Astrocyte (in vitro differentiated cells and primary cell): Measurements from ENCODE around the gene PPP1CB. TPM values are rescaled to one million over a fixed set of nuclear protein-coding genes. Genes with fewer than 3 reads are reported as not detected.

ENCODE experiments used
- DNase-seq: peaks from one replicate; pipeline ENCODE4 v3.0.0-alpha.2; 2010; ENCODE audit warnings: low read depth
- FAIRE-seq: peaks from 2 replicates; lab custom pipeline; 2011; peaks lifted over from hg19 to GRCh38; lab: Jason Lieb, UNC
- H2AFZ ChIP-seq: 2 replicates; pipeline ENCODE4 v1.6.0; 2012; ENCODE audit warnings: low read depth, low read length, inconsistent platforms
- H3K27ac ChIP-seq: 2 replicates; pipeline ENCODE4 v1.5.1; 2011; ENCODE audit warnings: low read depth, low read length, inconsistent platforms
- H3K27me3 ChIP-seq: 2 replicates; pipeline ENCODE4 v1.6.0; 2011; ENCODE audit warnings: low read length, inconsistent platforms; ENCODE audit not compliant: insufficient read depth
- H3K36me3 ChIP-seq: 2 replicates; pipeline ENCODE4 v1.5.1; 2011; ENCODE audit warnings: low read length, inconsistent platforms; ENCODE audit not compliant: insufficient read depth
- H3K4me1 ChIP-seq: 2 replicates; pipeline ENCODE4 v1.5.1; 2011; ENCODE audit warnings: low read length, inconsistent platforms; ENCODE audit not compliant: insufficient read depth
- H3K4me2 ChIP-seq: 2 replicates; pipeline ENCODE4 v1.6.0; 2012; ENCODE audit warnings: low read length, inconsistent platforms
- H3K4me3 ChIP-seq: 2 replicates; pipeline ENCODE4 v1.5.1; 2011; ENCODE audit warnings: low read depth, mild to moderate bottlenecking, low read length, inconsistent platforms; ENCODE audit not compliant: insufficient read depth
- H3K79me2 ChIP-seq: 2 replicates; pipeline ENCODE4 v1.6.0; 2012; ENCODE audit warnings: mild to moderate bottlenecking, low read length, inconsistent platforms; ENCODE audit not compliant: insufficient read depth
- H3K9ac ChIP-seq: 2 replicates; pipeline ENCODE4 v1.6.0; 2012; ENCODE audit warnings: mild to moderate bottlenecking, low read length, inconsistent platforms
- H3K9me3 ChIP-seq: 2 replicates; pipeline ENCODE4 v1.5.1; 2012; ENCODE audit warnings: low read depth, mild to moderate bottlenecking, low read length, inconsistent platforms; ENCODE audit not compliant: insufficient read depth
- H4K20me1 ChIP-seq: 2 replicates; pipeline ENCODE4 v1.6.0; 2012; ENCODE audit warnings: low read length, inconsistent platforms; ENCODE audit not compliant: insufficient read depth
- H3K27ac Mint-ChIP-seq: one replicate; pipeline ENCODE4 v1.8.0; 2021; ENCODE audit warnings: mild to moderate bottlenecking, mixed read lengths; ENCODE audit not compliant: unreplicated experiment
- H3K27me3 Mint-ChIP-seq: one replicate; pipeline ENCODE4 v1.8.0; 2021; ENCODE audit warnings: low read depth, mixed read lengths; ENCODE audit not compliant: unreplicated experiment
- H3K36me3 Mint-ChIP-seq: one replicate; pipeline ENCODE4 v1.8.0; 2021; ENCODE audit warnings: low read depth, mixed read lengths; ENCODE audit not compliant: unreplicated experiment
- H3K4me1 Mint-ChIP-seq: one replicate; pipeline ENCODE4 v1.8.0; 2021; ENCODE audit warnings: low read depth, mixed read lengths; ENCODE audit not compliant: unreplicated experiment
- H3K4me3 Mint-ChIP-seq: one replicate; pipeline ENCODE4 v1.8.0; 2021; ENCODE audit warnings: mild to moderate bottlenecking, moderate library complexity, mixed read lengths; ENCODE audit not compliant: unreplicated experiment
- H3K9me3 Mint-ChIP-seq: one replicate; pipeline ENCODE4 v1.8.0; 2021; ENCODE audit warnings: mild to moderate bottlenecking, mixed read lengths; ENCODE audit not compliant: unreplicated experiment
- EZH2 ChIP-seq: IDR thresholded peaks from 2 replicates; pipeline ENCODE4 v1.6.1; 2012; ENCODE audit warnings: mild to moderate bottlenecking, low read length, inconsistent platforms; ENCODE audit not compliant: insufficient read depth
- total RNA-seq: library from RNA; stranded (reverse); gene quantifications from 2 replicates; pipeline ENCODE4 v1.2.1, GENCODE V29; 2021
- TF ChIP-seq, protein P1 (sequence below): IDR thresholded peaks from 2 replicates; pipeline ENCODE4 v1.5.1; 2011; ENCODE audit warnings: low read depth, mild to moderate bottlenecking, inconsistent platforms, low read length, moderate library complexity; ENCODE audit not compliant: insufficient read depth

Gene PPP1CB
- total RNA-seq, 1 donor from 2014 or later = 250 TPM

DNA sequence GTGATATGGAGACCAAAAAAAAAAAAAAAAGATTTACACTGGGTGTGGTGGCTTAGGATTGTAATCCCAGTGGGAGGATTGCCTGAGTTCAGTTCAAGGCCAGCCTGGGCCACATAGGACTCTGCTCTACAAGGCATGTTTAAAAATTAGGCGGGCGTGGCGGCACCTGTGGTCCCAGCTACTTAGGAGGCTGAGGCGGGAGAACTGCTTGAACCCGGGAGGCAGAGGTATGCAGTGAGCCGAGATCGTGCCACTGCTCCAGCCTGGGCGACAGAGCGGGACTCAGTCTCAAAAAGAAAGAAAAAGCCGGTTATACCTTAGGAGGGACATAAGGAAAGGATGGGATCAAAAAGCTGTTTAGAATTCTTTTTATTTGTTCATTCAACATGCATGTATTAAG is 58.3 kb downstream of the PPP1CB start:
- H3K4me1 ChIP-seq = peaks cover 6% of the 10 kb centered on the region
- no peak overlapping the region for H2AFZ ChIP-seq
- H3K9ac ChIP-seq = peak overlapping the region; percentile 63
- no peaks in the 10 kb centered on the region for H3K9me3 Mint-ChIP-seq
- H3K36me3 ChIP-seq = no peaks in the 10 kb centered on the region
- peak overlapping the region; percentile 68 for H3K4me3 Mint-ChIP-seq
- peaks cover 8% of the 10 kb centered on the region for H3K36me3 Mint-ChIP-seq
- H3K27me3 Mint-ChIP-seq = no peaks in the 10 kb centered on the region
- no peaks in the 10 kb centered on the region for H4K20me1 ChIP-seq
- TF ChIP-seq, protein P1, sequence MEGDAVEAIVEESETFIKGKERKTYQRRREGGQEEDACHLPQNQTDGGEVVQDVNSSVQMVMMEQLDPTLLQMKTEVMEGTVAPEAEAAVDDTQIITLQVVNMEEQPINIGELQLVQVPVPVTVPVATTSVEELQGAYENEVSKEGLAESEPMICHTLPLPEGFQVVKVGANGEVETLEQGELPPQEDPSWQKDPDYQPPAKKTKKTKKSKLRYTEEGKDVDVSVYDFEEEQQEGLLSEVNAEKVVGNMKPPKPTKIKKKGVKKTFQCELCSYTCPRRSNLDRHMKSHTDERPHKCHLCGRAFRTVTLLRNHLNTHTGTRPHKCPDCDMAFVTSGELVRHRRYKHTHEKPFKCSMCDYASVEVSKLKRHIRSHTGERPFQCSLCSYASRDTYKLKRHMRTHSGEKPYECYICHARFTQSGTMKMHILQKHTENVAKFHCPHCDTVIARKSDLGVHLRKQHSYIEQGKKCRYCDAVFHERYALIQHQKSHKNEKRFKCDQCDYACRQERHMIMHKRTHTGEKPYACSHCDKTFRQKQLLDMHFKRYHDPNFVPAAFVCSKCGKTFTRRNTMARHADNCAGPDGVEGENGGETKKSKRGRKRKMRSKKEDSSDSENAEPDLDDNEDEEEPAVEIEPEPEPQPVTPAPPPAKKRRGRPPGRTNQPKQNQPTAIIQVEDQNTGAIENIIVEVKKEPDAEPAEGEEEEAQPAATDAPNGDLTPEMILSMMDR = no peak
- no peak for TF ChIP-seq EZH2
- FAIRE-seq = no peak
- peak overlapping the region; percentile 85 for H3K4me2 ChIP-seq
- no peaks in the 10 kb centered on the region for H3K27me3 ChIP-seq
- no peaks in the 10 kb centered on the region for H3K9me3 ChIP-seq
- no peak overlapping the region for H3K27ac ChIP-seq
- H3K79me2 ChIP-seq = no peaks in the 10 kb centered on the region
- peak overlapping the region; percentile 54 for H3K4me3 ChIP-seq
- no peaks in the 10 kb centered on the region for H3K4me1 Mint-ChIP-seq
- no peak for DNase-seq
- no peak overlapping the region for H3K27ac Mint-ChIP-seq

DNA sequence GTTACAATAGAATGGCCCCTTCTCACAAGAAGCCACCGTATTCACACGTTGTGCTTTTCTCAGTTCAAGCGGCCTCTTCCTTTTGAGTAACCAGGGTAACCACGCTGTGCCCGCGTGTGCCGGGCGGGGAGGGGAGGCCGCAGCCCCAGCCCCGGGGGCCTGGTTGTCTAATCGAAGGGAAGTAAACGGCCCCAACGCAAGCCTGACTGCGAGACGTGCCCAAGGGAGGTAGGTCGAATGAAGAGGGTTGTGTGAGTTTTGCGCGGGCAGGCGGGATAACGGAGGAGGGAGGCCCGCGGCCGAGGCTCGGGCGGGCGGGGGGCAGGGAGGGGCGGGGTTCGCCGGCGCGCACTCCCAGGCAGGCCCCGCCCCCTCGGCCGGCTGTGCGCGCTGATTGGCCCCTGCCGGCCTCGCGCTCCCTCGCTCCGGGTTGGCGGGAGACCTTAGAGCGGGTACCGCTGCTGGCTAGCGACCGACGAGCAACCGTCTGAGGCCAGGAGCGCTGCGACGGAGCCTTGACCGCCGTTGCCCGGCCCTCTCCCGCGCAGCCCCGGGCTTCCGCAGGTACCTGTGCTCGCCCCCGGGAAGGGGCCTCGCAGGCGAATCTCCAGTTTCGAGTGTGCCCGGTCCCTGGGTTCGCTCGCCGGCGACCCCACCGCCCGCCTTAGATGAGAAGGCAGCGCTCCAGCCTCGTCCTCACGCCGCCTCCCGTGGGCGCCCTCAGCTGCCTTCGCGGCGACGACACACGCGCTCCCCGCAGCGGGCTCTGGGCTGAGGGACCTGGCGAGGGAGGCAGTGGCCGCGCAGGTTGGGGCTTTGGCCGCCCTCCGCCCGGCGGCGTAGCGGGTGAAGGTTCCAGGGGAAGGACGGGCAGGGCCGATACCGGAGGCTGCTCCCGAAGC is 59.0 kb downstream of the PPP1CB start, which contains the start of gene SPDYA:
TSS of gene SPDYA (plus strand) at position 451 of the 902 bp plus-strand sequence. CDS start 5,181 bp downstream, outside the sequence.
- no peaks in the 10 kb centered on the region for H3K27me3 ChIP-seq
- TF ChIP-seq EZH2 = no peak
- TF ChIP-seq, protein P1 = no peak
- no peaks in the 10 kb centered on the region for H3K9me3 ChIP-seq
- DNase-seq (peak; percentile 45), FAIRE-seq (no peak)
- H3K4me1 ChIP-seq = peaks cover 6% of the 10 kb centered on the region
- peak within 1 kb of the TSS; percentile 62 for H2AFZ ChIP-seq
- Mint-ChIP-seq H3K4me3 (peak within 1 kb of the TSS; percentile 68), H3K27ac (no peak within 1 kb of the TSS), H3K9me3 (no peaks in the 10 kb centered on the region), H3K36me3 (peaks cover 6% of the 10 kb centered on the region), H3K4me1 (no peaks in the 10 kb centered on the region), H3K27me3 (no peaks in the 10 kb centered on the region)
- peak within 1 kb of the TSS; percentile 85 for H3K4me2 ChIP-seq
- H3K4me3 ChIP-seq = peak within 1 kb of the TSS; percentile 54
- H3K9ac ChIP-seq = peak within 1 kb of the TSS; percentile 63
- no peaks in the 10 kb centered on the region for H3K79me2 ChIP-seq
- H3K27ac ChIP-seq = peak within 1 kb of the TSS; percentile 31
- H3K36me3 ChIP-seq = no peaks in the 10 kb centered on the region
- no peaks in the 10 kb centered on the region for H4K20me1 ChIP-seq
